Panc1 (cell line): ENCODE results near the gene PRRX2. TPM values are rescaled to one million over a fixed set of nuclear protein-coding genes. Genes with fewer than 3 reads are reported as not detected.

Experiments used
- ATAC-seq: fragments of 200-7000 bp; cut with Tn5 transposase; 2 replicates; pipeline ENCODE4 v1.9.1; 2020; ENCODE audit warnings: mild to moderate bottlenecking, moderate library complexity
- BruUV-seq: library from RNA; stranded (reverse); fragments of 400-500 nt; replicated peaks from 2 replicates; lab custom pipeline; 2021; lab: Mats Ljungman, UMichigan
- CTCF ChIA-PET: fragments of 300-600 bp; sonication (Branson Sonifier 250); formaldehyde crosslinking; loops from one replicate; lab custom pipeline; 2022; ENCODE audit warnings: antibody characterized with exemption; lab: Charles Lee
- POLR2A ChIA-PET: fragments of 300-600 bp; sonication (Branson Sonifier 250); formaldehyde crosslinking; loops from one replicate; lab custom pipeline; 2022; ENCODE audit warnings: antibody characterized with exemption; lab: Charles Lee
- DNase-seq: peaks from one replicate; pipeline ENCODE4 v3.0.0-alpha.2; 2010; ENCODE audit warnings: low read depth, low spot score
- H3K27ac ChIP-seq: 2 replicates; pipeline ENCODE4 v1.5.1; 2011; ENCODE audit warnings: mild to moderate bottlenecking, low read length, inconsistent platforms
- H3K27me3 ChIP-seq: fragments of 200-500 bp; sonication (Bioruptor generic); 2 replicates; pipeline ENCODE4 v1.6.0; 2014; ENCODE audit warnings: low read length, inconsistent platforms; ENCODE audit not compliant: control insufficient read depth, insufficient read depth
- H3K36me3 ChIP-seq: fragments of 200-500 bp; sonication (Bioruptor generic); 2 replicates; pipeline ENCODE4 v1.5.1; 2014; ENCODE audit warnings: inconsistent platforms, mild to moderate bottlenecking, low read length, moderate library complexity; ENCODE audit not compliant: control insufficient read depth, insufficient read depth
- H3K4me1 ChIP-seq: 2 replicates; pipeline ENCODE4 v1.5.1; 2011; ENCODE audit warnings: inconsistent platforms, mild to moderate bottlenecking, low read length, moderate library complexity; ENCODE audit not compliant: control insufficient read depth, insufficient read depth
- H3K4me3 ChIP-seq, 2 experiments: 2 replicates each; pipeline ENCODE4 v1.5.1; 2011 to 2012; ENCODE audit warnings: low read depth in 2 of 2, low read length in 2 of 2, mild to moderate bottlenecking in 2 of 2, inconsistent platforms in 1 of 2, moderate library complexity in 1 of 2
- H3K9me3 ChIP-seq: fragments of 200-500 bp; sonication (Bioruptor generic); 2 replicates; pipeline ENCODE4 v1.5.1; 2014; ENCODE audit warnings: low read depth, mild to moderate bottlenecking, inconsistent platforms, low read length, moderate library complexity; ENCODE audit not compliant: control insufficient read depth, insufficient read depth
- POLR2AphosphoS5 ChIP-seq: IDR thresholded peaks from 2 replicates; pipeline ENCODE4 v1.6.1; 2012; ENCODE audit warnings: mild to moderate bottlenecking, low read depth, low read length, moderate library complexity
- SIN3A ChIP-seq: IDR thresholded peaks from 2 replicates; pipeline ENCODE4 v1.6.1; 2012; ENCODE audit warnings: low read depth, mild to moderate bottlenecking, low read length, moderate library complexity, borderline replicate concordance; ENCODE audit not compliant: insufficient read depth
- TCF7L2 ChIP-seq: IDR thresholded peaks from 2 replicates; pipeline ENCODE4 v1.6.1; 2011; ENCODE audit warnings: mild to moderate bottlenecking, low read depth, low read length, inconsistent platforms
- in situ Hi-C: cut with HindIII; loops from 2 replicates; pipeline ENCODE4 v1.10.0; 2016; ENCODE audit warnings: low sequenced_read_pairs, low pct_unique_long_range_greater_than_20kb
- intact Hi-C: fragments of 100-400 bp; cut with micrococcal nuclease; formaldehyde crosslinking; loops from one replicate; pipeline ENCODE4 v1.10.0; 2022; ENCODE audit not compliant: unreplicated experiment
- total RNA-seq: library from RNA; stranded (reverse); gene quantifications from one replicate; pipeline ENCODE4 v1.2.1, GENCODE V29; 2021; ENCODE audit not compliant: unreplicated experiment
- TF ChIP-seq, protein P1 (sequence below): fragments of 450-650 bp; IDR thresholded peaks from 2 replicates; pipeline ENCODE4 v1.5.1; 2017; ENCODE audit warnings: mild to moderate bottlenecking
- TF ChIP-seq, protein P2 (sequence below), 2 experiments: IDR thresholded peaks; 2 replicates each; pipeline ENCODE4 v1.6.1; 2011 to 2012; ENCODE audit warnings: low read depth in 2 of 2, control low read depth in 1 of 2, low read length in 1 of 2, mild to moderate bottlenecking in 1 of 2, moderate library complexity in 1 of 2; ENCODE audit not compliant: insufficient read depth in 1 of 2

PRRX2 gene
- total RNA-seq, 1 experiment from 2014 or later = 6.3 TPM

DNA sequence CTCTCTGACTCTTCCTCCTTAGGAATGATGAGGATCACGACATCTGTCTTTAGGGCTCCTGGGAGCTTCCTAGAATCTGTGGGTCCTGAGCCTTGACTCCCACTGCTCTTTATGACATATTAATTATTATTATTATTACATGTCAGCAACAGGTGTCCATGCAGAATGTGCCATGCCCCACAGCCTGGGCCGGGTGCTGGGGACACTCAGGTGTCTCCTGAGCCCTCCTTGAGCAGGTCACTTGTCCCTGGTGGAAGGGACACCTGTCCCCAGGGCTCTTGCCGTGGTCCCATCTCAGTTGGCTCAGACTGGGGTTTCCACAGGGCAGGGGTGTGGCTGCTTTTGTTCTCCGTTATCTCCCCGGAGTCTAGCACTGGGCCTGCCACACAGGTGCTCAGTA, 53.2 kb downstream of the PRRX2 start:
- TF ChIP-seq POLR2AphosphoS5 (no peak), SIN3A (no peak), TCF7L2 (no peak)
- TF ChIP-seq, protein P1, sequence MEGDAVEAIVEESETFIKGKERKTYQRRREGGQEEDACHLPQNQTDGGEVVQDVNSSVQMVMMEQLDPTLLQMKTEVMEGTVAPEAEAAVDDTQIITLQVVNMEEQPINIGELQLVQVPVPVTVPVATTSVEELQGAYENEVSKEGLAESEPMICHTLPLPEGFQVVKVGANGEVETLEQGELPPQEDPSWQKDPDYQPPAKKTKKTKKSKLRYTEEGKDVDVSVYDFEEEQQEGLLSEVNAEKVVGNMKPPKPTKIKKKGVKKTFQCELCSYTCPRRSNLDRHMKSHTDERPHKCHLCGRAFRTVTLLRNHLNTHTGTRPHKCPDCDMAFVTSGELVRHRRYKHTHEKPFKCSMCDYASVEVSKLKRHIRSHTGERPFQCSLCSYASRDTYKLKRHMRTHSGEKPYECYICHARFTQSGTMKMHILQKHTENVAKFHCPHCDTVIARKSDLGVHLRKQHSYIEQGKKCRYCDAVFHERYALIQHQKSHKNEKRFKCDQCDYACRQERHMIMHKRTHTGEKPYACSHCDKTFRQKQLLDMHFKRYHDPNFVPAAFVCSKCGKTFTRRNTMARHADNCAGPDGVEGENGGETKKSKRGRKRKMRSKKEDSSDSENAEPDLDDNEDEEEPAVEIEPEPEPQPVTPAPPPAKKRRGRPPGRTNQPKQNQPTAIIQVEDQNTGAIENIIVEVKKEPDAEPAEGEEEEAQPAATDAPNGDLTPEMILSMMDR = no peak
- TF ChIP-seq, protein P2, sequence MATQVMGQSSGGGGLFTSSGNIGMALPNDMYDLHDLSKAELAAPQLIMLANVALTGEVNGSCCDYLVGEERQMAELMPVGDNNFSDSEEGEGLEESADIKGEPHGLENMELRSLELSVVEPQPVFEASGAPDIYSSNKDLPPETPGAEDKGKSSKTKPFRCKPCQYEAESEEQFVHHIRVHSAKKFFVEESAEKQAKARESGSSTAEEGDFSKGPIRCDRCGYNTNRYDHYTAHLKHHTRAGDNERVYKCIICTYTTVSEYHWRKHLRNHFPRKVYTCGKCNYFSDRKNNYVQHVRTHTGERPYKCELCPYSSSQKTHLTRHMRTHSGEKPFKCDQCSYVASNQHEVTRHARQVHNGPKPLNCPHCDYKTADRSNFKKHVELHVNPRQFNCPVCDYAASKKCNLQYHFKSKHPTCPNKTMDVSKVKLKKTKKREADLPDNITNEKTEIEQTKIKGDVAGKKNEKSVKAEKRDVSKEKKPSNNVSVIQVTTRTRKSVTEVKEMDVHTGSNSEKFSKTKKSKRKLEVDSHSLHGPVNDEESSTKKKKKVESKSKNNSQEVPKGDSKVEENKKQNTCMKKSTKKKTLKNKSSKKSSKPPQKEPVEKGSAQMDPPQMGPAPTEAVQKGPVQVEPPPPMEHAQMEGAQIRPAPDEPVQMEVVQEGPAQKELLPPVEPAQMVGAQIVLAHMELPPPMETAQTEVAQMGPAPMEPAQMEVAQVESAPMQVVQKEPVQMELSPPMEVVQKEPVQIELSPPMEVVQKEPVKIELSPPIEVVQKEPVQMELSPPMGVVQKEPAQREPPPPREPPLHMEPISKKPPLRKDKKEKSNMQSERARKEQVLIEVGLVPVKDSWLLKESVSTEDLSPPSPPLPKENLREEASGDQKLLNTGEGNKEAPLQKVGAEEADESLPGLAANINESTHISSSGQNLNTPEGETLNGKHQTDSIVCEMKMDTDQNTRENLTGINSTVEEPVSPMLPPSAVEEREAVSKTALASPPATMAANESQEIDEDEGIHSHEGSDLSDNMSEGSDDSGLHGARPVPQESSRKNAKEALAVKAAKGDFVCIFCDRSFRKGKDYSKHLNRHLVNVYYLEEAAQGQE (IDR thresholded peaks at IDR 0.05; ENCODE audit: insufficient read depth in 1 of 2, low read depth in 2 of 2, low read length in 1 of 2) = no peak
- ChIA-PET CTCF (no interaction called here), POLR2A (no interaction called here)
- H3K9me3 ChIP-seq = no peaks in the 10 kb centered on the region
- ATAC-seq (no peak), DNase-seq (no peak)
- in situ Hi-C loops (no loop called here), intact Hi-C loops (loop anchor here (5.0 kb wide), 1 partner anchor 76 kb away; the partner anchor contains the start of gene ASB6)
- no peaks in the 10 kb centered on the region for H3K27me3 ChIP-seq
- no peaks in the 10 kb centered on the region for H3K36me3 ChIP-seq
- no peaks in the 10 kb centered on the region for H3K4me1 ChIP-seq
- no TSS peak for BruUV-seq
- H3K27ac ChIP-seq = no peak overlapping the region
- no peak overlapping the region for H3K4me3 ChIP-seq

DNA sequence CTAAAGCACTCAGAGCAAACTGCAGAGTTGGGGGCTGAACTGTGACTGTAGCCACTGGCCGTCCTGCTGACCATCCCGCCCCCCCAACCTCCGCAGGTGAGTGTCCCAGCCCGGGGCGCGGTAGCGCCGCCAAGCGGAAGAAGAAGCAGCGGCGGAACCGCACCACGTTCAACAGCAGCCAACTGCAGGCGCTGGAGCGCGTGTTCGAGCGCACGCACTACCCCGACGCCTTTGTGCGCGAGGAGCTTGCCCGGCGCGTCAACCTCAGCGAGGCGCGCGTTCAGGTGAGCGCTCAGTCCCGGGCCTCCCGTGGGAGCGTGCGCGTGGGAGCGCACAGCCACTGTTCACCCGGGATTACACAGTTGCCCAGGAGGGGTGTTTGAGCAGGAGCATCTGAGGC, 53.7 kb downstream of the PRRX2 start:
- intact Hi-C loops (loop anchor here (5.0 kb wide), 1 partner anchor 77 kb away; the partner anchor contains the start of gene ASB6), in situ Hi-C loops (no loop called here)
- Histone ChIP-seq H3K36me3 (no peaks in the 10 kb centered on the region), H3K27me3 (no peaks in the 10 kb centered on the region), H3K4me1 (no peaks in the 10 kb centered on the region), H3K27ac (no peak overlapping the region), H3K9me3 (no peaks in the 10 kb centered on the region), H3K4me3 (no peak overlapping the region)
- ChIA-PET POLR2A (no interaction called here), CTCF (no interaction called here)
- TF ChIP-seq, protein P2 (IDR thresholded peaks at IDR 0.05; ENCODE audit: insufficient read depth in 1 of 2, low read depth in 2 of 2, low read length in 1 of 2) = no peak
- TF ChIP-seq, protein P1 = no peak
- TF ChIP-seq POLR2AphosphoS5 (no peak), SIN3A (no peak), TCF7L2 (no peak)
- no TSS peak for BruUV-seq
- ATAC-seq (no peak), DNase-seq (no peak)
